H1 (cell line): Measurements from ENCODE around the gene STX10. TPM values are rescaled to one million over a fixed set of nuclear protein-coding genes. Genes with fewer than 3 reads are reported as not detected.

Experiments
- CTCF ChIA-PET: fragments of 300-600 bp; sonication (Branson Sonifier 250); formaldehyde crosslinking; loops from one replicate; lab custom pipeline; 2021; ENCODE audit not compliant: partially characterized antibody; lab: Charles Lee
- POLR2A ChIA-PET: fragments of 300-600 bp; sonication (Branson Sonifier 250); formaldehyde crosslinking; loops from one replicate; lab custom pipeline; 2021; ENCODE audit warnings: inconsistent platforms; ENCODE audit not compliant: partially characterized antibody; lab: Charles Lee
- DNase-seq, 2 experiments: peaks; one replicate each; pipeline versions ENCODE4 v3.0.0 to v3.0.0-alpha.2; 2010 to 2022; ENCODE audit warnings: low spot score in 2 of 2, low read depth in 1 of 2, mixed read lengths in 1 of 2
- FAIRE-seq: peaks from 2 replicates; lab custom pipeline; 2011; peaks lifted over from hg19 to GRCh38; lab: Jason Lieb, UNC
- H2AFZ ChIP-seq: 2 replicates; pipeline ENCODE4 v1.8.1; 2012; ENCODE audit warnings: low read length, inconsistent platforms
- H2AK5ac ChIP-seq: 2 replicates; pipeline ENCODE4 v1.6.1; 2013; ENCODE audit warnings: low read depth, low read length
- H2BK120ac ChIP-seq: replicated peaks from 2 replicates; pipeline ENCODE3; 2013; ENCODE audit warnings: low read depth, low read length, inconsistent platforms
- H2BK12ac ChIP-seq: 2 replicates; pipeline ENCODE4 v1.6.1; 2013; ENCODE audit warnings: low read depth, low read length
- H2BK15ac ChIP-seq: 2 replicates; pipeline ENCODE4 v1.6.1; 2013; ENCODE audit warnings: low read length
- H2BK20ac ChIP-seq: 2 replicates; pipeline ENCODE4 v1.6.1; 2013; ENCODE audit warnings: low read length
- H2BK5ac ChIP-seq: 2 replicates; pipeline ENCODE4 v1.6.1; 2013; ENCODE audit warnings: low read depth, low read length
- H3K14ac ChIP-seq: 2 replicates; pipeline ENCODE4 v1.6.1; 2013; ENCODE audit warnings: inconsistent platforms; ENCODE audit not compliant: insufficient read length
- H3K18ac ChIP-seq: 2 replicates; pipeline ENCODE4 v1.6.1; 2013; ENCODE audit warnings: low read length; ENCODE audit errors: extremely low read depth
- H3K23ac ChIP-seq: 2 replicates; pipeline ENCODE4 v1.6.1; 2013; ENCODE audit warnings: inconsistent platforms; ENCODE audit not compliant: insufficient read length
- H3K23me2 ChIP-seq: 2 replicates; pipeline ENCODE4 v1.6.1; 2013; ENCODE audit warnings: low read depth, low read length
- H3K27ac ChIP-seq: 2 replicates; pipeline ENCODE4 v1.6.1; 2011; ENCODE audit warnings: low read depth, low read length, inconsistent platforms
- H3K27me3 ChIP-seq, 4 experiments: replicated peaks in 1 of 4; 1 replicate in 1 of 4; 2 replicates in 3 of 4; pipeline versions ENCODE4 v1.6.1 to v1.8.1; 2011 to 2013; ENCODE audit warnings: low read length in 3 of 4, mild to moderate bottlenecking in 3 of 4, inconsistent platforms in 2 of 4, mixed read lengths in 2 of 4, moderate library complexity in 1 of 4; ENCODE audit not compliant: control insufficient read depth in 3 of 4, insufficient read depth in 3 of 4; ENCODE audit errors: extremely low read depth in 1 of 4
- H3K36me3 ChIP-seq, 4 experiments: 2 replicates each; pipeline versions ENCODE4 v1.6.1 to v1.8.1; 2011 to 2013; ENCODE audit warnings: mild to moderate bottlenecking in 4 of 4, low read length in 3 of 4, moderate library complexity in 2 of 4, control low read depth in 1 of 4, inconsistent platforms in 1 of 4; ENCODE audit not compliant: insufficient read depth in 4 of 4, control insufficient read depth in 2 of 4
- H3K4ac ChIP-seq: replicated peaks from 2 replicates; pipeline ENCODE3; 2013; ENCODE audit warnings: low read length, low read depth, mixed read lengths, inconsistent platforms; ENCODE audit not compliant: insufficient read length
- H3K4me1 ChIP-seq, 4 experiments: replicated peaks in 1 of 4; 1 replicate in 1 of 4; 2 replicates in 3 of 4; pipeline versions ENCODE4 v1.6.1 to v1.8.1; 2011 to 2013; ENCODE audit warnings: low read length in 3 of 4, inconsistent platforms in 2 of 4, mixed read lengths in 1 of 4; ENCODE audit not compliant: insufficient read depth in 4 of 4, control insufficient read depth in 3 of 4
- H3K4me2 ChIP-seq, 2 experiments: 2 replicates each; pipeline versions ENCODE4 v1.6.1 to v1.8.1; 2011 to 2013; ENCODE audit warnings: low read depth in 2 of 2, low read length in 2 of 2, control low read depth in 1 of 2, inconsistent platforms in 1 of 2, mild to moderate bottlenecking in 1 of 2; ENCODE audit not compliant: insufficient read depth in 1 of 2
- H3K4me3 ChIP-seq, 4 experiments: fragments of 200-600, 300-600 bp in 1 of 4; sonication (generic), shearing (Covaris generic), sonication (Bioruptor Twin) in 1 of 4; 2 replicates each; pipeline versions ENCODE4 v1.5.1 to v1.8.1; 2011 to 2016; ENCODE audit warnings: low read length in 4 of 4, low read depth in 3 of 4, control low read depth in 2 of 4, inconsistent platforms in 2 of 4, mild to moderate bottlenecking in 2 of 4, mixed read lengths in 1 of 4, moderate library complexity in 1 of 4; ENCODE audit not compliant: insufficient read depth in 2 of 4; ENCODE audit errors: extremely low read depth in 1 of 4
- H3K56ac ChIP-seq: replicated peaks from 2 replicates; pipeline ENCODE3; 2013; ENCODE audit warnings: low read depth, mild to moderate bottlenecking, mixed read lengths, low read length, inconsistent platforms; ENCODE audit not compliant: insufficient read length
- H3K79me1 ChIP-seq: 2 replicates; pipeline ENCODE4 v1.6.1; 2013; ENCODE audit warnings: low read depth, low read length, control low read depth
- H3K79me2 ChIP-seq, 2 experiments: 2 replicates each; pipeline versions ENCODE4 v1.6.1 to v1.8.1; 2012 to 2013; ENCODE audit warnings: low read length in 2 of 2, mild to moderate bottlenecking in 2 of 2, inconsistent platforms in 1 of 2; ENCODE audit not compliant: insufficient read depth in 2 of 2, control insufficient read depth in 1 of 2
- H3K9ac ChIP-seq, 4 experiments: replicated peaks in 1 of 4; 1 replicate in 1 of 4; 2 replicates in 3 of 4; pipeline versions ENCODE4 v1.6.1 to v1.8.1; 2011 to 2013; ENCODE audit warnings: low read depth in 3 of 4, low read length in 3 of 4, control low read depth in 2 of 4, mild to moderate bottlenecking in 2 of 4, moderate library complexity in 2 of 4, inconsistent platforms in 1 of 4; ENCODE audit errors: extremely low read depth in 1 of 4
- H3K9me3 ChIP-seq, 2 experiments: 2 replicates each; pipeline versions ENCODE4 v1.6.1 to v1.8.1; 2012 to 2013; ENCODE audit warnings: mild to moderate bottlenecking in 2 of 2, moderate library complexity in 2 of 2, control low read depth in 1 of 2, inconsistent platforms in 1 of 2, low read depth in 1 of 2, low read length in 1 of 2, mixed read lengths in 1 of 2; ENCODE audit not compliant: insufficient read depth in 2 of 2
- H4K20me1 ChIP-seq, 2 experiments: replicated peaks in 1 of 2; 2 replicates each; pipeline versions ENCODE3 to v1.8.1; 2011 to 2013; ENCODE audit warnings: inconsistent platforms in 2 of 2, low read length in 2 of 2, mild to moderate bottlenecking in 1 of 2; ENCODE audit not compliant: insufficient read depth in 2 of 2, control insufficient read depth in 1 of 2
- H4K5ac ChIP-seq: 2 replicates; pipeline ENCODE4 v1.6.1; 2013; ENCODE audit warnings: low read length, low read depth, mixed read lengths, inconsistent platforms; ENCODE audit not compliant: insufficient read length
- H4K8ac ChIP-seq: 2 replicates; pipeline ENCODE4 v1.8.0; 2013; ENCODE audit warnings: mild to moderate bottlenecking, moderate library complexity, low read length, inconsistent platforms; ENCODE audit not compliant: insufficient read depth; ENCODE audit errors: extremely low read depth
- H4K91ac ChIP-seq: replicated peaks from 2 replicates; pipeline ENCODE3; 2013; ENCODE audit warnings: low read length, mixed read lengths, inconsistent platforms; ENCODE audit not compliant: insufficient read length
- BCL11A ChIP-seq, 2 experiments: IDR thresholded peaks; one replicate each; pipeline ENCODE4 v1.6.1; 2011; ENCODE audit warnings: low read depth in 2 of 2, low read length in 2 of 2, mild to moderate bottlenecking in 2 of 2
- CEBPB ChIP-seq: IDR thresholded peaks from 2 replicates; pipeline ENCODE4 v1.6.1; 2012; ENCODE audit warnings: low read depth, low read length
- CHD1 ChIP-seq: IDR thresholded peaks from 2 replicates; pipeline ENCODE4 v1.6.1; 2012; ENCODE audit warnings: low read depth, low read length, improper control_type of control experiment
- CREB1 ChIP-seq: IDR thresholded peaks from 2 replicates; pipeline ENCODE4 v1.6.1; 2012; ENCODE audit warnings: inconsistent platforms
- KDM4A ChIP-seq: IDR thresholded peaks from one replicate; pipeline ENCODE4 v1.7.1; 2012; ENCODE audit warnings: low read depth, mild to moderate bottlenecking, moderate library complexity, low read length, inconsistent platforms; ENCODE audit not compliant: severe bottlenecking
- MAFK ChIP-seq: IDR thresholded peaks from 2 replicates; pipeline ENCODE4 v1.6.1; 2012; ENCODE audit warnings: low read depth, mild to moderate bottlenecking, improper control_type of control experiment, low read length
- NANOG ChIP-seq: IDR thresholded peaks from 2 replicates; pipeline ENCODE4 v1.6.1; 2011; ENCODE audit warnings: low read length, low read depth, mild to moderate bottlenecking, inconsistent platforms; ENCODE audit not compliant: insufficient read depth, poor library complexity, severe bottlenecking
- NRF1 ChIP-seq: IDR thresholded peaks from 2 replicates; pipeline ENCODE4 v1.6.1; 2011; ENCODE audit warnings: mild to moderate bottlenecking, low read depth, low read length, improper control_type of control experiment
- SP2 ChIP-seq: IDR thresholded peaks from 2 replicates; pipeline ENCODE4 v1.6.1; 2012; ENCODE audit warnings: mild to moderate bottlenecking, low read length, inconsistent platforms
- SUZ12 ChIP-seq: fragments of 200-600 bp; sonication (generic); IDR thresholded peaks from 2 replicates; pipeline ENCODE4 v1.6.1; 2012; ENCODE audit warnings: mild to moderate bottlenecking, inconsistent platforms, low read length, moderate library complexity, mixed read lengths
- TBP ChIP-seq: IDR thresholded peaks from 2 replicates; pipeline ENCODE4 v1.6.1; 2011; ENCODE audit warnings: low read depth, low read length, improper control_type of control experiment
- YY1 ChIP-seq: IDR thresholded peaks from 2 replicates; pipeline ENCODE4 v1.6.1; 2011; ENCODE audit warnings: low read depth, mild to moderate bottlenecking, low read length
- ZNF274 ChIP-seq: IDR thresholded peaks from 2 replicates; pipeline ENCODE4 v1.7.0; 2012; ENCODE audit warnings: low read length, borderline replicate concordance; ENCODE audit errors: extremely low read depth
- WGBS, 2 experiments: shearing (Covaris generic) in 1 of 2; methylation state at CpG; one replicate each; pipeline versions ENCODE4 v1.1.6 to v1.1.7; 2013 to 2015; ENCODE audit warnings: low lambda C conversion rate in 2 of 2, mixed read lengths in 2 of 2, inconsistent platforms in 1 of 2, low coverage in 1 of 2, missing lambda C conversion rate in 1 of 2; ENCODE audit not compliant: insufficient replicate concordance in 2 of 2, insufficient coverage in 1 of 2, insufficient read length in 1 of 2; ENCODE audit errors: extremely low coverage in 1 of 2, missing lambda C conversion rate in 1 of 2; 5-methylcytosine and 5-hydroxymethylcytosine counted together
- polyA plus RNA-seq, 7 experiments: library from polyadenylated mRNA; depleted of rRNA in 3 of 7; stranded (reverse) in 5 of 7; unstranded in 2 of 7; fragments of >200 nt in 5 of 7; fragments of 200-250 nt in 2 of 7; gene quantifications; 1 replicate in 5 of 7; 2 replicates in 1 of 7; 4 replicates in 1 of 7; pipeline versions ENCODE4 v1.2.1 to v1.2.3, GENCODE V29; 2011 to 2013; ENCODE audit warnings: missing spikeins in 2 of 7, mixed read lengths in 2 of 7
- total RNA-seq: library from RNA; stranded (reverse); fragmentation: NEBNext Ultra II Directional; extraction: Animal tissue kit (Norgen Biotek cat#: 25700); gene quantifications from 2 replicates; pipeline ENCODE4 v1.2.1, GENCODE V29; 2021

Gene STX10
- total and polyA plus RNA-seq, 2 of the 8 experiments (the other 6 are each of a cell fraction or from before 2014, with no cell fraction given): 53.0 to 80.1 TPM

- POLR2A ChIA-PET: interaction anchor here (0.7 to 9.6 kb wide), 24 partner anchors 11 to 458 kb away, joined by 3 to 530 read pairs (median 5); partner anchors contain the start of genes NACC1, TNPO2 and TRMT1
- Histone ChIP-seq H3K4me2 (peak overlapping the region; percentile 77 to 82), H3K79me1 (no peaks in the 10 kb centered on the region), H3K4ac (peak overlapping the region; percentile 47), H4K91ac (peak overlapping the region; percentile 75), H3K27me3 (no peaks in the 10 kb centered on the region; a peak in 1 of 7 replicates), H3K9ac (peak overlapping the region in 3 of 4 experiments; percentile 80 to 97 (median 92); a peak in 5 of 7 replicates), H4K8ac (peak overlapping the region; percentile 63; the same call in 1 of the 2 replicates), H2BK20ac (0 out of 2 replicates have a peak overlapping the region, but pooled peaks have one; percentile 7), H2BK5ac (peak overlapping the region; percentile 93), H3K56ac (no peak overlapping the region), H2BK15ac (0 out of 2 replicates have a peak overlapping the region, but pooled peaks have one; percentile 88), H2BK120ac (peak overlapping the region; percentile 75), H3K9me3 (no peaks in the 10 kb centered on the region), H2BK12ac (peak overlapping the region; percentile 95), H2AK5ac (peak overlapping the region; percentile 99), H3K36me3 (peaks cover 0 to 7% (median 2%) of the 10 kb centered on the region in 4 experiments; a peak in 2 of 8 replicates), H2AFZ (no peak overlapping the region), H3K23ac (no peak overlapping the region), H3K18ac (peak overlapping the region; percentile 55), H3K4me1 (peaks cover 0 to 8% (median 6%) of the 10 kb centered on the region in 4 experiments; a peak in 6 of 7 replicates), H3K23me2 (peaks cover 21% of the 10 kb centered on the region), H3K14ac (no peak overlapping the region), H3K79me2 (peaks cover 17 to 37% of the 10 kb centered on the region in 2 experiments), H4K5ac (peak overlapping the region; percentile 42), H3K4me3 (peak overlapping the region; percentile 90 to 99 (median 92)), H3K27ac (peak overlapping the region; percentile 85), H4K20me1 (peaks cover 7 to 11% of the 10 kb centered on the region in 2 experiments)
- CTCF ChIA-PET: interaction anchor here (0.6 to 1.3 kb wide), 4 partner anchors 9 to 269 kb away, joined by 3 to 4 read pairs (median 4); no protein-coding TSS in a partner anchor
- FAIRE-seq: no peak
- WGBS, 2 experiments: 1% methylated on average over 24 of the region's 24 CpGs; no CpG with 5 or more reads in 1 of the 2 experiments
- peak in 1 of 2 experiments; percentile 90 for DNase-seq
- TF ChIP-seq BCL11A (IDR thresholded peaks at IDR 0.05; ENCODE audit: low read depth in 2 of 2, low read length in 2 of 2) (peak in 1 of 2 experiments; percentile 1), MAFK (no peak), TBP (0 out of 2 replicates have a peak, but pooled peaks have one; percentile 4), CEBPB (no peak), NRF1 (no peak), YY1 (no peak), NANOG (no peak), SP2 (no peak), SUZ12 (no peak), KDM4A (no peak), CREB1 (no peak; the same call in none of the 2 replicates), CHD1 (no peak), ZNF274 (no peak)
These were observed 4.8 kb upstream of the STX10 start for GRCh38 chr19:13154911-13155471.
